NB4 (cell line): ENCODE data around the gene HDAC9.

Experiments used
- CTCF ChIP-seq: IDR thresholded peaks from one replicate; pipeline ENCODE4 v1.5.1; 2012; ENCODE audit warnings: low read depth, low read length
- MYC ChIP-seq: IDR thresholded peaks from 2 replicates; pipeline ENCODE4 v1.6.1; 2011; ENCODE audit warnings: low read depth, low read length
- POLR2A ChIP-seq: IDR thresholded peaks from 2 replicates; pipeline ENCODE4 v1.6.1; 2011; ENCODE audit warnings: mild to moderate bottlenecking; ENCODE audit not compliant: insufficient read length; ENCODE audit errors: extremely low read depth

DNA sequence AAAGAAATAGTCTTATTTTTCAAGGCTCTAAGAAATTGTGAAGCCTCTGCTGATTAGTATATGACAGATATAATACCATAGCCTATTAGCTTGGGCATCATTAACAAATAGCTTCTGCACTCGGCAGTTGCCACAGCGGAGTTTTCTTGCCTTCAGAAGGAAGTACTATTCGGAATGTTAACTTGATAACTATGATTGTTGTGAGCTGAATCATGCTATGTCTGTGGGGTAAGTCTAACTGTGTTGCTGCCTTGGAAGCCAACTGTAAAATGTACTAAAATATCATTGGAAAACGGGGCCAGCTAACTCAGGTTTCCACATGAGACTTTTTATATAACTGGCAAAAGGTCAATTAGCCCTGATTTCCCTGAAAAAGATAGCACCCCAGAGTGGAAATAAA is 528.7 kb downstream of the HDAC9 start:
- TF ChIP-seq POLR2A: no peak
- TF ChIP-seq CTCF: no peak
- no peak for TF ChIP-seq MYC
